Keratinocyte (primary cell): Measurements from ENCODE around the gene CEP126.

Experiments used
- CTCF ChIP-seq, 3 experiments: IDR thresholded peaks in 1 of 3; conservative IDR thresholded peaks in 1 of 3; optimal IDR thresholded peaks in 1 of 3; 2 replicates in 2 of 3; 3 replicates in 1 of 3; pipeline versions ENCODE3 to v1.5.1; 2011; ENCODE audit warnings: low read length in 3 of 3, mild to moderate bottlenecking in 3 of 3, moderate library complexity in 2 of 3, control low read depth in 1 of 3, inconsistent platforms in 1 of 3; ENCODE audit not compliant: insufficient read depth in 2 of 3; ENCODE audit errors: extremely low read depth in 1 of 3
- EZH2 ChIP-seq: IDR thresholded peaks from one replicate; pipeline ENCODE4 v1.6.1; 2012; ENCODE audit warnings: inconsistent platforms, mild to moderate bottlenecking, low read length, moderate library complexity

- TF ChIP-seq CTCF (optimal IDR thresholded peaks at IDR 0.05 in 1 of 3, IDR thresholded peaks at IDR 0.05 in 1 of 3, conservative IDR thresholded peaks at IDR 0.05 in 1 of 3; ENCODE audit: extremely low read depth in 1 of 3, insufficient read depth in 2 of 3, low read length in 3 of 3) (no peak), EZH2 (no peak)
Observed at GRCh38 chr11:101889767-101890166, 25.0 kb upstream of the CEP126 start.
